HEK293 (cell line): ENCODE results near the gene DCTN2.

ENCODE experiments used
- CTCF ChIA-PET: fragments of 350-600 bp; formaldehyde crosslinking; extraction: SDS; loops from one replicate; lab custom pipeline; 2021; ENCODE audit warnings: antibody characterized with exemption; lab: Yijun Ruan, JAX
- POLR2A ChIA-PET: fragments of 300-600 bp; formaldehyde crosslinking; extraction: SDS; loops from one replicate; lab custom pipeline; 2020; ENCODE audit warnings: antibody characterized with exemption, inconsistent platforms; lab: Yijun Ruan, JAX
- H3K27ac ChIP-seq: fragments of 200-500 bp; sonication (Bioruptor generic); 2 replicates; pipeline ENCODE4 v1.5.1; 2014; ENCODE audit warnings: low read depth, low read length, control low read depth, inconsistent platforms; ENCODE audit errors: extremely low read depth
- H3K36me3 ChIP-seq, 2 experiments: fragments of 200-500 bp in 1 of 2; sonication (Bioruptor generic) in 1 of 2; 1 replicate in 1 of 2; 2 replicates in 1 of 2; pipeline ENCODE4 v1.5.1; 2014 to 2017; ENCODE audit warnings: inconsistent platforms in 2 of 2, low read length in 2 of 2; ENCODE audit not compliant: control insufficient read depth in 2 of 2, insufficient read depth in 1 of 2
- H3K4me1 ChIP-seq: fragments of 200-500 bp; sonication (Bioruptor generic); 2 replicates; pipeline ENCODE4 v1.5.1; 2014; ENCODE audit warnings: mild to moderate bottlenecking, low read length, inconsistent platforms; ENCODE audit not compliant: control insufficient read depth, insufficient read depth
- H3K4me3 ChIP-seq: 2 replicates; pipeline ENCODE4 v1.5.1; 2011; ENCODE audit warnings: low read depth, mild to moderate bottlenecking, control low read depth, low read length, moderate library complexity
- H3K9me3 ChIP-seq: fragments of 200-500 bp; sonication (Bioruptor generic); 2 replicates; pipeline ENCODE4 v1.5.1; 2014; ENCODE audit warnings: low read depth, low read length, inconsistent platforms; ENCODE audit not compliant: control insufficient read depth, insufficient read depth
- BCL11A ChIP-seq: fragments of 450-650 bp; formaldehyde crosslinking; IDR thresholded peaks from 2 replicates; pipeline ENCODE4 v1.5.1; 2016; ENCODE audit warnings: low read depth, missing biosample characterization, missing genetic modification characterization
- GLI4 ChIP-seq: fragments of 450-650 bp; formaldehyde crosslinking; IDR thresholded peaks from 2 replicates; pipeline ENCODE4 v1.5.1; 2016; ENCODE audit warnings: missing biosample characterization, missing genetic modification characterization
- HOXA7 ChIP-seq: sonication (generic); formaldehyde crosslinking; IDR thresholded peaks from 2 replicates; pipeline ENCODE4 v1.8.1; 2022; ENCODE audit warnings: missing genetic modification reagents, borderline replicate concordance
- RBAK ChIP-seq: fragments of 450-650 bp; formaldehyde crosslinking; IDR thresholded peaks from 2 replicates; pipeline ENCODE4 v1.5.1; 2016; ENCODE audit warnings: missing biosample characterization, missing genetic modification characterization
- SCRT1 ChIP-seq: fragments of 450-650 bp; formaldehyde crosslinking; IDR thresholded peaks from 2 replicates; pipeline ENCODE4 v1.5.1; 2016; ENCODE audit warnings: missing biosample characterization, missing genetic modification characterization, borderline replicate concordance
- SP7 ChIP-seq: fragments of 450-650 bp; formaldehyde crosslinking; IDR thresholded peaks from 2 replicates; pipeline ENCODE4 v1.5.1; 2016; ENCODE audit warnings: missing biosample characterization, missing genetic modification characterization
- TCF7L2 ChIP-seq: IDR thresholded peaks from 2 replicates; pipeline ENCODE4 v1.6.1; 2011; ENCODE audit warnings: low read depth, mild to moderate bottlenecking, inconsistent platforms, low read length, moderate library complexity, borderline replicate concordance
- ZBTB17 ChIP-seq: fragments of 450-650 bp; formaldehyde crosslinking; IDR thresholded peaks from 2 replicates; pipeline ENCODE4 v1.5.1; 2016; ENCODE audit warnings: missing biosample characterization, missing genetic modification characterization
- ZBTB8A ChIP-seq: fragments of 450-650 bp; formaldehyde crosslinking; IDR thresholded peaks from 2 replicates; pipeline ENCODE4 v1.5.1; 2016; ENCODE audit warnings: missing biosample characterization, missing genetic modification characterization
- ZIC2 ChIP-seq: fragments of 450-650 bp; formaldehyde crosslinking; IDR thresholded peaks from 2 replicates; pipeline ENCODE4 v1.5.1; 2016; ENCODE audit warnings: missing biosample characterization, missing genetic modification characterization
- ZNF138 ChIP-seq: fragments of 450-650 bp; formaldehyde crosslinking; IDR thresholded peaks from 2 replicates; pipeline ENCODE4 v1.5.1; 2016; ENCODE audit warnings: missing biosample characterization, missing genetic modification characterization, borderline replicate concordance
- ZNF16 ChIP-seq: fragments of 450-650 bp; formaldehyde crosslinking; IDR thresholded peaks from 2 replicates; pipeline ENCODE4 v1.5.1; 2016; ENCODE audit warnings: low read depth, missing biosample characterization, missing genetic modification characterization
- ZNF23 ChIP-seq: fragments of 450-650 bp; formaldehyde crosslinking; IDR thresholded peaks from 2 replicates; pipeline ENCODE4 v1.5.1; 2016; ENCODE audit warnings: missing biosample characterization, missing genetic modification characterization, borderline replicate concordance
- ZNF280D ChIP-seq: fragments of 450-650 bp; formaldehyde crosslinking; IDR thresholded peaks from 2 replicates; pipeline ENCODE4 v1.5.1; 2016; ENCODE audit warnings: missing biosample characterization, missing genetic modification characterization
- ZNF292 ChIP-seq: fragments of 450-650 bp; formaldehyde crosslinking; IDR thresholded peaks from 2 replicates; pipeline ENCODE4 v1.5.1; 2016; ENCODE audit warnings: low read depth, missing biosample characterization, missing genetic modification characterization, borderline replicate concordance
- ZNF311 ChIP-seq: fragments of 450-650 bp; formaldehyde crosslinking; IDR thresholded peaks from 2 replicates; pipeline ENCODE4 v1.5.1; 2017; ENCODE audit warnings: missing biosample characterization, missing genetic modification characterization, borderline replicate concordance
- ZNF394 ChIP-seq: fragments of 450-650 bp; formaldehyde crosslinking; IDR thresholded peaks from 2 replicates; pipeline ENCODE4 v1.5.1; 2016; ENCODE audit warnings: missing biosample characterization, missing genetic modification characterization, mild to moderate bottlenecking, moderate library complexity, borderline replicate concordance
- ZNF426 ChIP-seq: fragments of 450-650 bp; formaldehyde crosslinking; IDR thresholded peaks from 2 replicates; pipeline ENCODE4 v1.5.1; 2017; ENCODE audit warnings: missing biosample characterization, missing genetic modification characterization, mild to moderate bottlenecking, inconsistent platforms, moderate library complexity
- ZNF510 ChIP-seq: fragments of 450-650 bp; formaldehyde crosslinking; IDR thresholded peaks from 2 replicates; pipeline ENCODE4 v1.5.1; 2018; ENCODE audit warnings: mild to moderate bottlenecking, missing genetic modification characterization, missing biosample characterization; ENCODE audit not compliant: insufficient replicate concordance
- ZNF571 ChIP-seq: fragments of 450-650 bp; formaldehyde crosslinking; IDR thresholded peaks from 2 replicates; pipeline ENCODE4 v1.5.0; 2017; ENCODE audit warnings: missing biosample characterization, missing genetic modification characterization
- ZNF639 ChIP-seq: fragments of 450-650 bp; formaldehyde crosslinking; IDR thresholded peaks from 2 replicates; pipeline ENCODE4 v1.5.1; 2016; ENCODE audit warnings: missing biosample characterization, missing genetic modification characterization
- ZNF654 ChIP-seq: fragments of 450-650 bp; formaldehyde crosslinking; IDR thresholded peaks from 2 replicates; pipeline ENCODE4 v1.5.1; 2016; ENCODE audit warnings: low read depth, missing biosample characterization, missing genetic modification characterization
- ZNF677 ChIP-seq: fragments of 450-650 bp; IDR thresholded peaks from 2 replicates; pipeline ENCODE4 v1.5.0; 2018; ENCODE audit warnings: missing biosample characterization, mild to moderate bottlenecking, missing genetic modification characterization, moderate library complexity
- ZNF747 ChIP-seq: fragments of 450-650 bp; formaldehyde crosslinking; IDR thresholded peaks from 2 replicates; pipeline ENCODE4 v1.5.1; 2016; ENCODE audit warnings: missing biosample characterization, missing genetic modification characterization
- ZNF785 ChIP-seq: fragments of 450-650 bp; formaldehyde crosslinking; IDR thresholded peaks from 2 replicates; pipeline ENCODE4 v1.5.1; 2016; ENCODE audit warnings: missing biosample characterization, missing genetic modification characterization
- ZNF792 ChIP-seq: fragments of 450-650 bp; formaldehyde crosslinking; IDR thresholded peaks from 2 replicates; pipeline ENCODE4 v1.5.1; 2016; ENCODE audit warnings: missing biosample characterization, missing genetic modification characterization
- ZNF843 ChIP-seq: fragments of 450-650 bp; formaldehyde crosslinking; IDR thresholded peaks from 2 replicates; pipeline ENCODE4 v1.5.1; 2016; ENCODE audit warnings: missing biosample characterization, missing genetic modification characterization
- ZSCAN23 ChIP-seq: fragments of 450-650 bp; formaldehyde crosslinking; IDR thresholded peaks from 2 replicates; pipeline ENCODE4 v1.5.1; 2016; ENCODE audit warnings: missing biosample characterization, missing genetic modification characterization
- ZSCAN30 ChIP-seq: fragments of 450-650 bp; IDR thresholded peaks from 2 replicates; pipeline ENCODE4 v1.5.1; 2018; ENCODE audit warnings: missing biosample characterization, mild to moderate bottlenecking, missing genetic modification characterization, moderate library complexity
- TF ChIP-seq, protein P1 (sequence below): fragments of 450-650 bp; formaldehyde crosslinking; IDR thresholded peaks from 2 replicates; pipeline ENCODE4 v1.5.1; 2017; ENCODE audit warnings: missing biosample characterization, mild to moderate bottlenecking, missing genetic modification characterization, moderate library complexity
- TF ChIP-seq, protein P2 (sequence below): fragments of 450-650 bp; formaldehyde crosslinking; IDR thresholded peaks from 2 replicates; pipeline ENCODE4 v1.5.1; 2016; ENCODE audit warnings: missing biosample characterization, missing genetic modification characterization

Gene DCTN2

GRCh38 chr12:57546438-57547287 lies at the start of gene DCTN2:
Gene DCTN2, minus strand, starts transcription at chr12:57547192. Its CDS starts 129 bp downstream, at chr12:57547063.
- peaks cover 4 to 38% of the 10 kb centered on the region in 2 experiments; a peak in 2 of 3 replicates for H3K36me3 ChIP-seq
- peaks cover 5% of the 10 kb centered on the region for H3K4me1 ChIP-seq
- no peaks in the 10 kb centered on the region for H3K9me3 ChIP-seq
- POLR2A ChIA-PET: interaction anchor here (0.7 to 2.6 kb wide), 9 partner anchors 8 to 395 kb away, joined by 3 to 16 read pairs (median 6); partner anchors contain the start of genes ATP23, DDIT3 and MBD6
- peak within 1 kb of the TSS; percentile 95 for H3K4me3 ChIP-seq
- peak within 1 kb of the TSS; percentile 78 for H3K27ac ChIP-seq
- CTCF ChIA-PET: interaction anchor here (0.6 to 1.9 kb wide), 4 partner anchors 37 to 1448 kb away, joined by 3 to 5 read pairs (median 4); no protein-coding TSS in a partner anchor
- TF ChIP-seq ZSCAN30 (tag by site-specific recombination) (no peak), ZNF311 (no peak), ZNF510 (tag by site-specific recombination) (no peak), ZSCAN23 (no peak), TCF7L2 (no peak), ZNF747 (tag by site-specific recombination) (no peak), ZNF639 (no peak), ZNF785 (tag by site-specific recombination) (no peak), ZNF792 (tag by site-specific recombination) (no peak), ZNF16 (tag by site-specific recombination) (no peak), ZNF677 (tag by site-specific recombination) (no peak), ZNF292 (tag by site-specific recombination) (no peak), ZNF654 (tag by site-specific recombination) (no peak), BCL11A (tag by site-specific recombination) (no peak), ZNF280D (tag by site-specific recombination) (no peak), ZNF426 (no peak), SP7 (tag by site-specific recombination) (peak; percentile 57), ZNF138 (no peak), GLI4 (tag by site-specific recombination) (no peak), ZBTB17 (peak; percentile 85; the same call in 1 of the 2 replicates), ZNF394 (tag by site-specific recombination) (no peak; the same call in 1 of the 2 replicates), SCRT1 (no peak), ZBTB8A (tag by site-specific recombination) (peak; percentile 24; the same call in 1 of the 2 replicates), RBAK (tag by site-specific recombination) (no peak), ZIC2 (tag by site-specific recombination) (no peak), ZNF571 (tag by site-specific recombination) (no peak), ZNF843 (tag by site-specific recombination) (no peak), ZNF23 (tag by site-specific recombination) (no peak), HOXA7 (CRISPR knock-in tag) (no peak)
- TF ChIP-seq, protein P1, sequence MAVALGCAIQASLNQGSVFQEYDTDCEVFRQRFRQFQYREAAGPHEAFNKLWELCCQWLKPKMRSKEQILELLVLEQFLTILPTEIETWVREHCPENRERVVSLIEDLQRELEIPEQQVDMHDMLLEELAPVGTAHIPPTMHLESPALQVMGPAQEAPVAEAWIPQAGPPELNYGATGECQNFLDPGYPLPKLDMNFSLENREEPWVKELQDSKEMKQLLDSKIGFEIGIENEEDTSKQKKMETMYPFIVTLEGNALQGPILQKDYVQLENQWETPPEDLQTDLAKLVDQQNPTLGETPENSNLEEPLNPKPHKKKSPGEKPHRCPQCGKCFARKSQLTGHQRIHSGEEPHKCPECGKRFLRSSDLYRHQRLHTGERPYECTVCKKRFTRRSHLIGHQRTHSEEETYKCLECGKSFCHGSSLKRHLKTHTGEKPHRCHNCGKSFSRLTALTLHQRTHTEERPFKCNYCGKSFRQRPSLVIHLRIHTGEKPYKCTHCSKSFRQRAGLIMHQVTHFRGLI (tag by site-specific recombination): no peak
- TF ChIP-seq, protein P2, sequence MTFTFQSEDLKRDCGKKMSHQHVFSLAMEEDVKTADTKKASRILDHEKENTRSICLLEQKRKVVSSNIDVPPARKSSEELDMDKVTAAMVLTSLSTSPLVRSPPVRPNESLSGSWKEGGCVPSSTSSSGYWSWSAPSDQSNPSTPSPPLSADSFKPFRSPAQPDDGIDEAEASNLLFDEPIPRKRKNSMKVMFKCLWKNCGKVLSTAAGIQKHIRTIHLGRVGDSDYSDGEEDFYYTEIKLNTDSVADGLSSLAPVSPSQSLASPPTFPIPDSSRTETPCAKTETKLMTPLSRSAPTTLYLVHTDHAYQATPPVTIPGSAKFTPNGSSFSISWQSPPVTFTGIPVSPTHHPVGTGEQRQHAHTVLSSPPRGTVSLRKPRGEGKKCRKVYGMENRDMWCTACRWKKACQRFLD (tag by site-specific recombination): no peak
